OCI-LY1 (cell line): ENCODE data around the gene NCOR2.

Experiments used
- H2AFZ ChIP-seq: fragments of 200-600 bp; sonication (generic), shearing (Covaris generic); 2 replicates; pipeline ENCODE4 v1.6.0; 2014; ENCODE audit warnings: antibody characterized with exemption, mild to moderate bottlenecking, low read length
- H3F3A ChIP-seq: fragments of 200-600 bp; sonication (generic), shearing (Covaris generic); 2 replicates; pipeline ENCODE4 v1.6.0; 2014; ENCODE audit warnings: mild to moderate bottlenecking, antibody characterized with exemption, low read length, moderate library complexity; ENCODE audit not compliant: insufficient read depth
- H3K27ac ChIP-seq: fragments of 200-600 bp; sonication (generic); 2 replicates; pipeline ENCODE4 v1.5.1; 2014; ENCODE audit warnings: low read length, mixed run types, mild to moderate bottlenecking, low read depth; ENCODE audit not compliant: poor library complexity, severe bottlenecking
- H3K27me3 ChIP-seq: fragments of 200-600 bp; sonication (generic); 2 replicates; pipeline ENCODE4 v1.6.0; 2014; ENCODE audit warnings: antibody characterized with exemption, mild to moderate bottlenecking, low read length, moderate library complexity; ENCODE audit not compliant: insufficient read depth
- H3K36me3 ChIP-seq: fragments of 200-600 bp; sonication (generic); 2 replicates; pipeline ENCODE4 v1.6.1; 2014; ENCODE audit warnings: mild to moderate bottlenecking, antibody characterized with exemption, low read length, moderate library complexity, mixed read lengths; ENCODE audit not compliant: insufficient read depth
- H3K4me1 ChIP-seq: fragments of 200-600 bp; sonication (generic); 2 replicates; pipeline ENCODE4 v1.5.1; 2014; ENCODE audit warnings: mild to moderate bottlenecking, low read length, moderate library complexity; ENCODE audit not compliant: insufficient read depth, severe bottlenecking
- H3K4me2 ChIP-seq: fragments of 200-600 bp; sonication (generic), shearing (Covaris generic); 2 replicates; pipeline ENCODE4 v1.6.1; 2014; ENCODE audit warnings: low read length
- H3K4me3 ChIP-seq: fragments of 200-600 bp; sonication (generic); 2 replicates; pipeline ENCODE4 v1.5.1; 2014; ENCODE audit warnings: low read length, low read depth, mild to moderate bottlenecking, mixed read lengths; ENCODE audit not compliant: poor library complexity, severe bottlenecking
- H3K79me2 ChIP-seq: fragments of 200-600 bp; shearing (Covaris generic); 2 replicates; pipeline ENCODE4 v1.6.1; 2016; ENCODE audit warnings: mixed run types, low read length, mixed read lengths; ENCODE audit not compliant: insufficient read depth
- H3K9ac ChIP-seq: fragments of 200-600 bp; sonication (generic), shearing (Covaris generic); 2 replicates; pipeline ENCODE4 v1.6.1; 2014; ENCODE audit warnings: mild to moderate bottlenecking, low read length, mixed read lengths
- H3K9me2 ChIP-seq: fragments of 200-600 bp; sonication (generic), shearing (Covaris generic); 2 replicates; pipeline ENCODE4 v1.6.1; 2014; ENCODE audit warnings: low read depth, mild to moderate bottlenecking, low read length, mixed read lengths
- H3K9me3 ChIP-seq: fragments of 200-600 bp; shearing (Covaris generic); 2 replicates; pipeline ENCODE4 v1.6.1; 2014; ENCODE audit warnings: low read length, mixed read lengths
- H4K20me1 ChIP-seq: fragments of 200-600 bp; sonication (generic), shearing (Covaris generic); 2 replicates; pipeline ENCODE4 v1.6.0; 2016; ENCODE audit warnings: mild to moderate bottlenecking, low read length; ENCODE audit not compliant: insufficient read depth
- CTCF ChIP-seq: fragments of 200-600 bp; sonication (generic), shearing (Covaris generic); IDR thresholded peaks from 2 replicates; pipeline ENCODE4 v1.5.1; 2017; ENCODE audit warnings: mild to moderate bottlenecking, antibody characterized with exemption, low read length, moderate library complexity, mixed read lengths
- EZH2 ChIP-seq: fragments of 200-600 bp; sonication (generic), shearing (Covaris generic); IDR thresholded peaks from 2 replicates; pipeline ENCODE4 v1.8.0; 2017; ENCODE audit warnings: borderline replicate concordance, mixed run types, mild to moderate bottlenecking, antibody characterized with exemption, low read length, moderate library complexity, mixed read lengths

The NCOR2 gene

GRCh38 chr12:124613151-124613585, 45.8 kb upstream of the NCOR2 start:
- Histone ChIP-seq H3K4me2 (no peak overlapping the region), H3K4me1 (peaks cover 17% of the 10 kb centered on the region), H3K27ac (no peak overlapping the region), H3K9me2 (no peaks in the 10 kb centered on the region), H3K36me3 (no peaks in the 10 kb centered on the region), H3K4me3 (no peak overlapping the region), H3K9ac (no peak overlapping the region), H3K9me3 (no peaks in the 10 kb centered on the region), H3F3A (no peaks in the 10 kb centered on the region), H2AFZ (no peak overlapping the region), H3K27me3 (peaks cover 12% of the 10 kb centered on the region; the same call in 1 of the 2 replicates), H3K79me2 (no peaks in the 10 kb centered on the region), H4K20me1 (no peaks in the 10 kb centered on the region)
- TF ChIP-seq CTCF = no peak
- TF ChIP-seq EZH2 = no peak

- Histone ChIP-seq H4K20me1 (no peaks in the 10 kb centered on the region), H3K79me2 (no peaks in the 10 kb centered on the region), H3K4me3 (no peak overlapping the region), H3K4me1 (peaks cover 17% of the 10 kb centered on the region), H3K9me2 (no peaks in the 10 kb centered on the region), H3K27me3 (peaks cover 15% of the 10 kb centered on the region; the same call in 1 of the 2 replicates), H2AFZ (no peak overlapping the region), H3K27ac (no peak overlapping the region), H3F3A (no peaks in the 10 kb centered on the region), H3K9ac (no peak overlapping the region), H3K36me3 (no peaks in the 10 kb centered on the region), H3K4me2 (no peak overlapping the region), H3K9me3 (no peaks in the 10 kb centered on the region)
- TF ChIP-seq EZH2 = no peak
- no peak for TF ChIP-seq CTCF
Measured at GRCh38 chr12:124612410-124612680, 44.9 kb upstream of the NCOR2 start.

- no peaks in the 10 kb centered on the region for H4K20me1 ChIP-seq
- H3K4me1 ChIP-seq = peaks cover 17% of the 10 kb centered on the region
- H3F3A ChIP-seq = no peaks in the 10 kb centered on the region
- no peaks in the 10 kb centered on the region for H3K36me3 ChIP-seq
- H3K9me3 ChIP-seq = no peaks in the 10 kb centered on the region
- H3K9ac ChIP-seq = no peak overlapping the region
- H3K9me2 ChIP-seq = no peaks in the 10 kb centered on the region
- H3K4me3 ChIP-seq = no peak overlapping the region
- H3K27me3 ChIP-seq = peaks cover 15% of the 10 kb centered on the region; the same call in 1 of the 2 replicates
- no peak overlapping the region for H3K4me2 ChIP-seq
- H3K79me2 ChIP-seq = no peaks in the 10 kb centered on the region
- H2AFZ ChIP-seq = no peak overlapping the region
- no peak overlapping the region for H3K27ac ChIP-seq
- TF ChIP-seq EZH2 = no peak
- TF ChIP-seq CTCF = no peak
Measured at GRCh38 chr12:124611559-124612409, 44.4 kb upstream of the NCOR2 start.
